ENCODE measurements around the gene WWOX. TPM values are rescaled to one million over a fixed set of nuclear protein-coding genes. Genes with fewer than 3 reads are reported as not detected.

Gene WWOX
- total and polyA plus RNA-seq, 2 of the 13 experiments (the other 11 are each of a cell fraction or from before 2014, with no cell fraction given) = 9.1 to 37.4 TPM

DNA sequence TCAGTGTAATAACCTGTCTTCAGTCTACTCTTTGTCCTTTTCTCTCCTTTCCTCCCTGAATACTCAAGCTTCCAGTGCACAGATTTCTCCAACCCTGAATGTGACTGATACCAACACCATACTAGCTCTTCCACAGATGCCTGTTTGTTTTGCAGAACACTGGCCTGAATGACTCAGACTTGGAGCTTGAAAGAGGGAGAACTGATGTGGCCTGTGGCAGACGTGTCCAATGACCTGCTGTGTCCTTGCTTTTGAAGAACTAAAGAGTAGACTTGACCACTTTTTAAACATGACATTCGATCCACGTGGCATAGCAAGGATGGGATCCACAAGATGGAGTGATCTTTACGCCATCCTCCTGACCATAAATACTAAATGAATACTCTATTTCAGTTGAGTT is 361.0 kb downstream of the WWOX start (continued):
- TF ChIP-seq FLYWCH1 (CRISPR knock-in tag; IDR thresholded peaks at IDR 0.05) (no peak), ASH2L (IDR thresholded peaks at IDR 0.05; ENCODE audit: insufficient read length, low read depth, low read length) (no peak), SMAD3 (CRISPR knock-in tag; IDR thresholded peaks at IDR 0.05) (no peak), ZNF121 (CRISPR knock-in tag; IDR thresholded peaks at IDR 0.05) (peak; percentile 66; the same call in 1 of the 2 replicates), ZNF451 (CRISPR knock-in tag; IDR thresholded peaks at IDR 0.05) (no peak), KDM3A (CRISPR knock-in tag; IDR thresholded peaks at IDR 0.05; ENCODE audit: low read depth) (no peak), E2F5 (CRISPR knock-in tag; conservative IDR thresholded peaks at IDR 0.05) (no peak), ZNF292 (CRISPR knock-in tag; IDR thresholded peaks at IDR 0.05; ENCODE audit: borderline replicate concordance, low read depth) (peak; percentile 57; the same call in 1 of the 2 replicates), SUZ12 (IDR thresholded peaks at IDR 0.05; ENCODE audit: low read depth, low read length) (no peak), SNAPC5 (CRISPR knock-in tag; IDR thresholded peaks at IDR 0.05; ENCODE audit: borderline replicate concordance) (no peak), ZNF30 (CRISPR knock-in tag; IDR thresholded peaks at IDR 0.05) (no peak), SP5 (CRISPR knock-in tag; IDR thresholded peaks at IDR 0.05; ENCODE audit: borderline replicate concordance, low read depth) (no peak), ZNF143 (CRISPR knock-in tag; IDR thresholded peaks at IDR 0.05) (no peak), GFI1 (CRISPR knock-in tag; IDR thresholded peaks at IDR 0.05; ENCODE audit: borderline replicate concordance) (peak; percentile 60; the same call in 1 of the 2 replicates), ZNF343 (CRISPR knock-in tag; IDR thresholded peaks at IDR 0.05) (no peak), ZNF674 (CRISPR knock-in tag; IDR thresholded peaks at IDR 0.05; ENCODE audit: low read depth) (no peak), ZNF768 (CRISPR knock-in tag; IDR thresholded peaks at IDR 0.05) (no peak), DR1 (CRISPR knock-in tag; IDR thresholded peaks at IDR 0.05) (no peak), PLSCR1 (CRISPR knock-in tag; IDR thresholded peaks at IDR 0.05; ENCODE audit: borderline replicate concordance) (no peak), RFXAP (CRISPR knock-in tag; IDR thresholded peaks at IDR 0.05; ENCODE audit: borderline replicate concordance) (no peak), KLF13 (CRISPR knock-in tag; IDR thresholded peaks at IDR 0.05) (no peak), TBL1XR1 (IDR thresholded peaks at IDR 0.05; ENCODE audit: borderline replicate concordance, low read length, partially characterized antibody) (no peak)
- TF ChIP-seq, protein P1, sequence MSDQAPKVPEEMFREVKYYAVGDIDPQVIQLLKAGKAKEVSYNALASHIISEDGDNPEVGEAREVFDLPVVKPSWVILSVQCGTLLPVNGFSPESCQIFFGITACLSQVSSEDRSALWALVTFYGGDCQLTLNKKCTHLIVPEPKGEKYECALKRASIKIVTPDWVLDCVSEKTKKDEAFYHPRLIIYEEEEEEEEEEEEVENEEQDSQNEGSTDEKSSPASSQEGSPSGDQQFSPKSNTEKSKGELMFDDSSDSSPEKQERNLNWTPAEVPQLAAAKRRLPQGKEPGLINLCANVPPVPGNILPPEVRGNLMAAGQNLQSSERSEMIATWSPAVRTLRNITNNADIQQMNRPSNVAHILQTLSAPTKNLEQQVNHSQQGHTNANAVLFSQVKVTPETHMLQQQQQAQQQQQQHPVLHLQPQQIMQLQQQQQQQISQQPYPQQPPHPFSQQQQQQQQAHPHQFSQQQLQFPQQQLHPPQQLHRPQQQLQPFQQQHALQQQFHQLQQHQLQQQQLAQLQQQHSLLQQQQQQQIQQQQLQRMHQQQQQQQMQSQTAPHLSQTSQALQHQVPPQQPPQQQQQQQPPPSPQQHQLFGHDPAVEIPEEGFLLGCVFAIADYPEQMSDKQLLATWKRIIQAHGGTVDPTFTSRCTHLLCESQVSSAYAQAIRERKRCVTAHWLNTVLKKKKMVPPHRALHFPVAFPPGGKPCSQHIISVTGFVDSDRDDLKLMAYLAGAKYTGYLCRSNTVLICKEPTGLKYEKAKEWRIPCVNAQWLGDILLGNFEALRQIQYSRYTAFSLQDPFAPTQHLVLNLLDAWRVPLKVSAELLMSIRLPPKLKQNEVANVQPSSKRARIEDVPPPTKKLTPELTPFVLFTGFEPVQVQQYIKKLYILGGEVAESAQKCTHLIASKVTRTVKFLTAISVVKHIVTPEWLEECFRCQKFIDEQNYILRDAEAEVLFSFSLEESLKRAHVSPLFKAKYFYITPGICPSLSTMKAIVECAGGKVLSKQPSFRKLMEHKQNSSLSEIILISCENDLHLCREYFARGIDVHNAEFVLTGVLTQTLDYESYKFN (CRISPR knock-in tag; conservative IDR thresholded peaks at IDR 0.05) = peak; percentile 63
